Hepatocyte (in vitro differentiated cells): ENCODE measurements around the gene TBC1D24.
A peak's percentile ranks its signal among the peaks of the same experiment; 100 is the strongest.
"Not testable (repeated sequence)": the region's sequence is repeated elsewhere in the genome, so short reads cannot be mapped to it uniquely, and the experiment has no call there.

Source experiments
- EZH2 ChIP-seq: fragments of 200-600 bp; sonication (generic); IDR thresholded peaks from 2 replicates; pipeline ENCODE4 v1.6.1; 2016; ENCODE audit warnings: antibody characterized with exemption, mild to moderate bottlenecking, borderline replicate concordance
- TF ChIP-seq, protein P1 (sequence below): fragments of 200-600 bp; sonication (generic); IDR thresholded peaks from 2 replicates; pipeline ENCODE4 v1.5.1; 2016; ENCODE audit warnings: antibody characterized with exemption, mild to moderate bottlenecking; ENCODE audit not compliant: poor library complexity

DNA sequence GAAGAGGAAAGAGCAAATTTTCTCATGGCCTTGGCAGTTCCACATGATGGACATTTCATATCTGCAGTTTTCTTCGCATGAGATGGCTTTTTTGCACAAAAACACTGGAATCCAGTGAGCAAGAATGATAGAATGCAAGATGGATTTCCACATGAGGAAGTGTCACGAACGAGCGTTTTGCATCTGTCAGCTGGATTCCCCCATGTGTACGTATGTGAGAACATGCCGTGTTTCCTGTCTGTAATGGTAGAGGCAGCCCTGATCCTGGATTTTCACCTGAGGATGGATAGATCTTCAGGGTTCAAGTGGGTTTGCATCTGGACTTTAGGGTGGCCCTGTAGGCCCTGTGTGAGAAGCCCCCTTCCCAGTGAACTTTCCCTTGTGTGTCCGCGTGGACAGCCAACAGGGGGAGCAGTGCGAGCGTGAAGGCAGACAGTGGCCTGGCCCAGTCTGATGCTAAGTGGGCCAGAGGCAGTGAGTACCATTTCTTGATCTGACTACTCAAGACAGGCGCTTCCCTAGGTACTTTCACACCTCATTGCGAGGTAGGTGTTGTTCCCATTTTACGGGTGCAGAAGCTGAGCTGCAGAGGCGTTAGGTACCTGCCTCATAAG is 65.0 kb downstream of the TBC1D24 start:
- TF ChIP-seq, protein P1, sequence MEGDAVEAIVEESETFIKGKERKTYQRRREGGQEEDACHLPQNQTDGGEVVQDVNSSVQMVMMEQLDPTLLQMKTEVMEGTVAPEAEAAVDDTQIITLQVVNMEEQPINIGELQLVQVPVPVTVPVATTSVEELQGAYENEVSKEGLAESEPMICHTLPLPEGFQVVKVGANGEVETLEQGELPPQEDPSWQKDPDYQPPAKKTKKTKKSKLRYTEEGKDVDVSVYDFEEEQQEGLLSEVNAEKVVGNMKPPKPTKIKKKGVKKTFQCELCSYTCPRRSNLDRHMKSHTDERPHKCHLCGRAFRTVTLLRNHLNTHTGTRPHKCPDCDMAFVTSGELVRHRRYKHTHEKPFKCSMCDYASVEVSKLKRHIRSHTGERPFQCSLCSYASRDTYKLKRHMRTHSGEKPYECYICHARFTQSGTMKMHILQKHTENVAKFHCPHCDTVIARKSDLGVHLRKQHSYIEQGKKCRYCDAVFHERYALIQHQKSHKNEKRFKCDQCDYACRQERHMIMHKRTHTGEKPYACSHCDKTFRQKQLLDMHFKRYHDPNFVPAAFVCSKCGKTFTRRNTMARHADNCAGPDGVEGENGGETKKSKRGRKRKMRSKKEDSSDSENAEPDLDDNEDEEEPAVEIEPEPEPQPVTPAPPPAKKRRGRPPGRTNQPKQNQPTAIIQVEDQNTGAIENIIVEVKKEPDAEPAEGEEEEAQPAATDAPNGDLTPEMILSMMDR: peak; percentile 50
- not testable (repeated sequence) for TF ChIP-seq EZH2
